GM23338 (cell line): ENCODE results near the gene COA7. TPM values are rescaled to one million over a fixed set of nuclear protein-coding genes. Genes with fewer than 3 reads are reported as not detected.

ENCODE experiments used
- ATAC-seq: fragments of 200-7000 bp; cut with Tn5 transposase; 3 replicates; pipeline ENCODE4 v1.9.1; 2020
- DNase-seq: peaks from one replicate; pipeline ENCODE4 v3.0.0-alpha.2; 2015; ENCODE audit warnings: low spot score
- H2AFZ ChIP-seq: fragments of 200-600 bp; sonication (generic); 2 replicates; pipeline ENCODE4 v1.8.0; 2016; ENCODE audit warnings: antibody characterized with exemption, mild to moderate bottlenecking, moderate library complexity
- H3F3A ChIP-seq: fragments of 200-600 bp; sonication (generic); replicated peaks from 2 replicates; pipeline ENCODE4 v1.8.0; 2017; ENCODE audit warnings: antibody characterized with exemption, mixed run types, low read depth
- H3K27ac ChIP-seq: fragments of 200-600 bp; sonication (generic); 2 replicates; pipeline ENCODE4 v1.6.1; 2016; ENCODE audit warnings: low read depth
- H3K27me3 ChIP-seq: fragments of 200-600 bp; sonication (generic); 2 replicates; pipeline ENCODE4 v1.8.0; 2016; ENCODE audit warnings: mild to moderate bottlenecking, mixed run types, moderate library complexity; ENCODE audit not compliant: insufficient read depth
- H3K36me3 ChIP-seq: fragments of 200-600 bp; sonication (generic); 2 replicates; pipeline ENCODE4 v1.8.0; 2016; ENCODE audit warnings: mild to moderate bottlenecking; ENCODE audit not compliant: insufficient read depth
- H3K4me1 ChIP-seq: fragments of 200-600 bp; sonication (generic); 2 replicates; pipeline ENCODE4 v1.8.0; 2016; ENCODE audit warnings: mild to moderate bottlenecking, moderate library complexity; ENCODE audit not compliant: insufficient read depth
- H3K4me2 ChIP-seq: fragments of 200-600 bp; sonication (generic); 2 replicates; pipeline ENCODE4 v1.7.1; 2017; ENCODE audit warnings: mixed run types
- H3K4me3 ChIP-seq: fragments of 200-600 bp; sonication (generic); 2 replicates; pipeline ENCODE4 v1.6.1; 2016; ENCODE audit warnings: mixed run types
- H3K79me2 ChIP-seq: fragments of 200-600 bp; sonication (generic); replicated peaks from 2 replicates; pipeline ENCODE4 v1.8.0; 2017; ENCODE audit warnings: mild to moderate bottlenecking; ENCODE audit not compliant: insufficient read depth
- H3K9me2 ChIP-seq: fragments of 200-600 bp; sonication (generic); 2 replicates; pipeline ENCODE4 v1.8.0; 2017; ENCODE audit not compliant: insufficient read depth
- H4K20me1 ChIP-seq: fragments of 200-600 bp; sonication (generic); replicated peaks from 2 replicates; pipeline ENCODE4 v1.8.0; 2017; ENCODE audit warnings: mild to moderate bottlenecking; ENCODE audit not compliant: insufficient read depth
- H3K27ac Mint-ChIP-seq: 2 replicates; pipeline ENCODE4 v1.8.0; 2020; ENCODE audit warnings: inconsistent platforms, mild to moderate bottlenecking, moderate library complexity, mixed read lengths
- H3K27me3 Mint-ChIP-seq: 3 replicates; pipeline ENCODE4 v1.8.0; 2022; ENCODE audit warnings: low read depth, mild to moderate bottlenecking, moderate library complexity, mixed read lengths, inconsistent platforms; ENCODE audit not compliant: insufficient read depth, poor library complexity
- H3K36me3 Mint-ChIP-seq: 3 replicates; pipeline ENCODE4 v1.8.0; 2021; ENCODE audit warnings: low read depth, mild to moderate bottlenecking, inconsistent platforms, moderate library complexity, mixed read lengths
- H3K4me1 Mint-ChIP-seq: 3 replicates; pipeline ENCODE4 v1.8.0; 2020; ENCODE audit warnings: mild to moderate bottlenecking, inconsistent platforms, mixed read lengths
- H3K4me3 Mint-ChIP-seq: 3 replicates; pipeline ENCODE4 v1.8.0; 2021; ENCODE audit warnings: moderate library complexity, mild to moderate bottlenecking, inconsistent platforms, mixed read lengths
- H3K9me3 Mint-ChIP-seq: 3 replicates; pipeline ENCODE4 v1.8.0; 2020; ENCODE audit warnings: moderate library complexity, mild to moderate bottlenecking, inconsistent platforms, mixed read lengths
- CREB1 ChIP-seq: fragments of 250-450 bp; sonication (Bioruptor Pico); IDR thresholded peaks from 2 replicates; pipeline ENCODE4 v1.5.0; 2020; ENCODE audit warnings: low read depth, mild to moderate bottlenecking, moderate library complexity
- EZH2 ChIP-seq: fragments of 200-600 bp; sonication (generic); IDR thresholded peaks from one replicate; pipeline ENCODE4 v1.8.0; 2017; ENCODE audit warnings: antibody characterized with exemption, mild to moderate bottlenecking, low read depth; ENCODE audit not compliant: unreplicated experiment
- EZH2phosphoT487 ChIP-seq: fragments of 200-600 bp; sonication (generic); IDR thresholded peaks from one replicate; pipeline ENCODE4 v1.8.1; 2018; ENCODE audit warnings: antibody characterized with exemption; ENCODE audit not compliant: unreplicated experiment
- JUNB ChIP-seq: IDR thresholded peaks from one replicate; pipeline ENCODE4 v1.6.1; 2016; ENCODE audit warnings: antibody characterized with exemption; ENCODE audit not compliant: unreplicated experiment
- NANOG ChIP-seq: IDR thresholded peaks from 2 replicates; pipeline ENCODE4 v1.6.1; 2016; ENCODE audit warnings: antibody characterized with exemption, borderline replicate concordance
- POLR2AphosphoS5 ChIP-seq: IDR thresholded peaks from 2 replicates; pipeline ENCODE4 v1.6.1; 2016; ENCODE audit warnings: antibody characterized with exemption, low read depth
- STAT1 ChIP-seq: IDR thresholded peaks from one replicate; pipeline ENCODE4 v1.6.1; 2016; ENCODE audit warnings: antibody characterized with exemption; ENCODE audit not compliant: unreplicated experiment
- ZNF331 ChIP-seq: fragments of 250-450 bp; sonication (Bioruptor Pico); IDR thresholded peaks from 2 replicates; pipeline ENCODE4 v1.5.0; 2020; ENCODE audit warnings: low read depth, mild to moderate bottlenecking, moderate library complexity
- polyA plus RNA-seq: library from polyadenylated mRNA; unstranded; fragments of >200 nt; fragmentation: Nextera tagmentation; extraction: Ambion mirVana; gene quantifications from 2 replicates; pipeline ENCODE4 v1.2.1, GENCODE V29; 2016
- total RNA-seq: library from RNA; depleted of rRNA; stranded (reverse); fragments of >200 nt; shearing (Covaris generic); gene quantifications from 2 replicates; pipeline ENCODE4 v1.2.3, GENCODE V29; 2014
- TF ChIP-seq, protein P1 (sequence below), 2 experiments: fragments of 200-600 bp in 1 of 2; sonication (generic) in 1 of 2; conservative IDR thresholded peaks; 2 replicates each; pipeline versions ENCODE4 v1.5.1 to v1.6.1; 2016 to 2017; ENCODE audit warnings: antibody characterized with exemption in 2 of 2, low read depth in 2 of 2, mild to moderate bottlenecking in 2 of 2, moderate library complexity in 1 of 2
- TF ChIP-seq, protein P2 (sequence below): fragments of 250-450 bp; sonication (Bioruptor Pico); IDR thresholded peaks from 2 replicates; pipeline ENCODE4 v1.5.0; 2020; ENCODE audit warnings: mild to moderate bottlenecking, moderate library complexity

Gene COA7
- total and polyA plus RNA-seq, 2 experiments from 2014 or later: 19.7 to 27.5 TPM

DNA sequence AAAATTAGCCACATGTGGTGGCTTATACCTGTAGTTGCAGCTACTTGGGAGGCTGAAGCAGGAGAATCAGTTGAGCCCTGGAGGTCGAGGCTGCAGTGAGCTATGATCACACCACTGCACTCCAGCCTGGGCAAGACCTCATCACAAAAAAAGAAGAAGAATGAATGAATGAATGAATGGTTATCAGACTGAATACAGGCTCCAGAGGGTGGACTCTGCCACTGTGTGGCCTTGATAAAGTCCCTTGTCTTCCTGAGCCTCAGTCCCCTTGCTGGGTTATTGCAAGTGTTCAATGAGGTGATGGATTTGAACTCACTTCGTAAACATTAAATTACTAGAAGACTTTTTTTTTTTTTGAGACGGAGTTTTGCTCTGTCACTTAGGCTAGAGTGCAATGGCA is 40.4 kb downstream of the COA7 start:
- no peaks in the 10 kb centered on the region for H3K36me3 ChIP-seq
- Mint-ChIP-seq H3K4me3 (no peak overlapping the region), H3K9me3 (no peaks in the 10 kb centered on the region), H3K36me3 (no peaks in the 10 kb centered on the region), H3K27ac (no peak overlapping the region), H3K4me1 (peaks cover 20% of the 10 kb centered on the region), H3K27me3 (peaks cover 3% of the 10 kb centered on the region)
- no peak for TF ChIP-seq EZH2
- no peak for TF ChIP-seq JUNB
- no peak for TF ChIP-seq STAT1
- TF ChIP-seq, protein P1, sequence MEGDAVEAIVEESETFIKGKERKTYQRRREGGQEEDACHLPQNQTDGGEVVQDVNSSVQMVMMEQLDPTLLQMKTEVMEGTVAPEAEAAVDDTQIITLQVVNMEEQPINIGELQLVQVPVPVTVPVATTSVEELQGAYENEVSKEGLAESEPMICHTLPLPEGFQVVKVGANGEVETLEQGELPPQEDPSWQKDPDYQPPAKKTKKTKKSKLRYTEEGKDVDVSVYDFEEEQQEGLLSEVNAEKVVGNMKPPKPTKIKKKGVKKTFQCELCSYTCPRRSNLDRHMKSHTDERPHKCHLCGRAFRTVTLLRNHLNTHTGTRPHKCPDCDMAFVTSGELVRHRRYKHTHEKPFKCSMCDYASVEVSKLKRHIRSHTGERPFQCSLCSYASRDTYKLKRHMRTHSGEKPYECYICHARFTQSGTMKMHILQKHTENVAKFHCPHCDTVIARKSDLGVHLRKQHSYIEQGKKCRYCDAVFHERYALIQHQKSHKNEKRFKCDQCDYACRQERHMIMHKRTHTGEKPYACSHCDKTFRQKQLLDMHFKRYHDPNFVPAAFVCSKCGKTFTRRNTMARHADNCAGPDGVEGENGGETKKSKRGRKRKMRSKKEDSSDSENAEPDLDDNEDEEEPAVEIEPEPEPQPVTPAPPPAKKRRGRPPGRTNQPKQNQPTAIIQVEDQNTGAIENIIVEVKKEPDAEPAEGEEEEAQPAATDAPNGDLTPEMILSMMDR (conservative IDR thresholded peaks at IDR 0.05; ENCODE audit: low read depth in 2 of 2): no peak
- TF ChIP-seq POLR2AphosphoS5: no peak
- TF ChIP-seq CREB1 (CRISPR knock-in tag): no peak
- TF ChIP-seq NANOG: no peak
- TF ChIP-seq EZH2phosphoT487: no peak
- no peak for TF ChIP-seq ZNF331 (CRISPR knock-in tag)
- TF ChIP-seq, protein P2, sequence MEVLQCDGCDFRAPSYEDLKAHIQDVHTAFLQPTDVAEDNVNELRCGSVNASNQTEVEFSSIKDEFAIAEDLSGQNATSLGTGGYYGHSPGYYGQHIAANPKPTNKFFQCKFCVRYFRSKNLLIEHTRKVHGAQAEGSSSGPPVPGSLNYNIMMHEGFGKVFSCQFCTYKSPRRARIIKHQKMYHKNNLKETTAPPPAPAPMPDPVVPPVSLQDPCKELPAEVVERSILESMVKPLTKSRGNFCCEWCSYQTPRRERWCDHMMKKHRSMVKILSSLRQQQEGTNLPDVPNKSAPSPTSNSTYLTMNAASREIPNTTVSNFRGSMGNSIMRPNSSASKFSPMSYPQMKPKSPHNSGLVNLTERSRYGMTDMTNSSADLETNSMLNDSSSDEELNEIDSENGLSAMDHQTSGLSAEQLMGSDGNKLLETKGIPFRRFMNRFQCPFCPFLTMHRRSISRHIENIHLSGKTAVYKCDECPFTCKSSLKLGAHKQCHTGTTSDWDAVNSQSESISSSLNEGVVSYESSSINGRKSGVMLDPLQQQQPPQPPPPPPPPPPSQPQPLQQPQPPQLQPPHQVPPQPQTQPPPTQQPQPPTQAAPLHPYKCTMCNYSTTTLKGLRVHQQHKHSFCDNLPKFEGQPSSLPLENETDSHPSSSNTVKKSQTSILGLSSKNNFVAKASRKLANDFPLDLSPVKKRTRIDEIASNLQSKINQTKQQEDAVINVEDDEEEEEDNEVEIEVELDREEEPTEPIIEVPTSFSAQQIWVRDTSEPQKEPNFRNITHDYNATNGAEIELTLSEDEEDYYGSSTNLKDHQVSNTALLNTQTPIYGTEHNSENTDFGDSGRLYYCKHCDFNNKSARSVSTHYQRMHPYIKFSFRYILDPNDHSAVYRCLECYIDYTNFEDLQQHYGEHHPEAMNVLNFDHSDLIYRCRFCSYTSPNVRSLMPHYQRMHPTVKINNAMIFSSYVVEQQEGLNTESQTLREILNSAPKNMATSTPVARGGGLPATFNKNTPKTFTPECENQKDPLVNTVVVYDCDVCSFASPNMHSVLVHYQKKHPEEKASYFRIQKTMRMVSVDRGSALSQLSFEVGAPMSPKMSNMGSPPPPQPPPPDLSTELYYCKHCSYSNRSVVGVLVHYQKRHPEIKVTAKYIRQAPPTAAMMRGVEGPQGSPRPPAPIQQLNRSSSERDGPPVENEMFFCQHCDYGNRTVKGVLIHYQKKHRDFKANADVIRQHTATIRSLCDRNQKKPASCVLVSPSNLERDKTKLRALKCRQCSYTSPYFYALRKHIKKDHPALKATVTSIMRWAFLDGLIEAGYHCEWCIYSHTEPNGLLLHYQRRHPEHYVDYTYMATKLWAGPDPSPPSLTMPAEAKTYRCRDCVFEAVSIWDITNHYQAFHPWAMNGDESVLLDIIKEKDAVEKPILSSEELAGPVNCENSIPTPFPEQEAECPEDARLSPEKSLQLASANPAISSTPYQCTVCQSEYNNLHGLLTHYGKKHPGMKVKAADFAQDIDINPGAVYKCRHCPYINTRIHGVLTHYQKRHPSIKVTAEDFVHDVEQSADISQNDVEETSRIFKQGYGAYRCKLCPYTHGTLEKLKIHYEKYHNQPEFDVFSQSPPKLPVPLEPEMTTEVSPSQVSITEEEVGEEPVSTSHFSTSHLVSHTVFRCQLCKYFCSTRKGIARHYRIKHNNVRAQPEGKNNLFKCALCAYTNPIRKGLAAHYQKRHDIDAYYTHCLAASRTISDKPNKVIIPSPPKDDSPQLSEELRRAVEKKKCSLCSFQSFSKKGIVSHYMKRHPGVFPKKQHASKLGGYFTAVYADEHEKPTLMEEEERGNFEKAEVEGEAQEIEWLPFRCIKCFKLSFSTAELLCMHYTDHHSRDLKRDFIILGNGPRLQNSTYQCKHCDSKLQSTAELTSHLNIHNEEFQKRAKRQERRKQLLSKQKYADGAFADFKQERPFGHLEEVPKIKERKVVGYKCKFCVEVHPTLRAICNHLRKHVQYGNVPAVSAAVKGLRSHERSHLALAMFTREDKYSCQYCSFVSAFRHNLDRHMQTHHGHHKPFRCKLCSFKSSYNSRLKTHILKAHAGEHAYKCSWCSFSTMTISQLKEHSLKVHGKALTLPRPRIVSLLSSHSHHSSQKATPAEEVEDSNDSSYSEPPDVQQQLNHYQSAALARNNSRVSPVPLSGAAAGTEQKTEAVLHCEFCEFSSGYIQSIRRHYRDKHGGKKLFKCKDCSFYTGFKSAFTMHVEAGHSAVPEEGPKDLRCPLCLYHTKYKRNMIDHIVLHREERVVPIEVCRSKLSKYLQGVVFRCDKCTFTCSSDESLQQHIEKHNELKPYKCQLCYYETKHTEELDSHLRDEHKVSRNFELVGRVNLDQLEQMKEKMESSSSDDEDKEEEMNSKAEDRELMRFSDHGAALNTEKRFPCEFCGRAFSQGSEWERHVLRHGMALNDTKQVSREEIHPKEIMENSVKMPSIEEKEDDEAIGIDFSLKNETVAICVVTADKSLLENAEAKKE: no peak
- no peak overlapping the region for H3K4me2 ChIP-seq
- H4K20me1 ChIP-seq: no peaks in the 10 kb centered on the region
- no peaks in the 10 kb centered on the region for H3K79me2 ChIP-seq
- H2AFZ ChIP-seq: no peak overlapping the region
- no peaks in the 10 kb centered on the region for H3K27me3 ChIP-seq
- H3K4me1 ChIP-seq: peaks cover 18% of the 10 kb centered on the region
- H3K27ac ChIP-seq: no peak overlapping the region
- H3K9me2 ChIP-seq: no peaks in the 10 kb centered on the region
- no peak overlapping the region for H3K4me3 ChIP-seq
- DNase-seq (no peak), ATAC-seq (no peak)
- H3F3A ChIP-seq: no peaks in the 10 kb centered on the region
